ENCODE measurements around the gene CEP164.

DNA sequence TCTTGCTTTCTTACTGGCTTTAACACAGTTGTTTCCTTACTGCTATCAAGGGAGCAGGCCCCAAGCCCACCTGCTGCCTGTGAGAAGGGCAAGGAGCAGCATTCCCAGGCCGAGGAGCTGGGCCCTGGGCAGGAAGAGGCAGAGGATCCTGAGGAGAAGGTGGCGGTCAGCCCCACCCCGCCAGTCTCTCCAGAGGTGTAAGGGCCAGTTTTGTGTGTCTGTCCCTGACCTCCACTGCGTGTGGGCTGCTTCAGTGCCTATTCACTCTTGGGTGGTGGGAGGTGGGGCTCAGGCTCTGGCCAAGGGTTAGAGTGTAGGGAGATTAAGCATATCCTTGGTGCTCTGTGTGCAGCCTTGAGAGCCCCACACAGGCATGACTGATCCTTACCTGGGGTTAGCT is 55.1 kb downstream of the CEP164 start:
- TF ChIP-seq POLR2A (IDR thresholded peaks at IDR 0.05; ENCODE audit: low read depth, low read length) (no peak), SPI1 (IDR thresholded peaks at IDR 0.05; ENCODE audit: low read depth, low read length) (no peak), TAF1 (IDR thresholded peaks at IDR 0.05; ENCODE audit: low read depth, low read length) (no peak)

Data from GM12891 (cell line).